Measurements from ENCODE around the gene STX12. TPM values are rescaled to one million over a fixed set of nuclear protein-coding genes. Genes with fewer than 3 reads are reported as not detected.

STX12 gene
- total and polyA plus RNA-seq, 4 donors: 32.5 to 94.0 (median 72.9) TPM

DNA sequence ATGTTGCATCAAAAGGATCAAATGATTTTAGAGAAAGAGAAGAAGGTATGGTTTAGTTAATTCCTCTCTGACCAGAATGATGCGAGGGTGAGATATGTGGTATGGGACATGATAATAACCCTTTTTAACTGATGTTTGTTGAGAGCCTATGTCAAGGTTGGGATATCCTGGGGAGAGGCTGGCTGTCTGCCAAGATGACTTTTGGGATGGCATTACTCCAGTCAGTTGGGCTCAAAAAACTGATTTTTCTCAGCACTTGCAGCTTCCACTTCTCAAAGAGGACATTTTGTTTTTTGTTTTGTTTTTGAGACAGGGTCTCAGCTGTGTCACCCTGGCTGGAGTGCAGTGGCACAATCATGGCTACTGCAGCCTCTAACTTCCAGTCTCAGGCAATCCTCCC, 17.7 kb upstream of the STX12 start:
- H3K4me3 ChIP-seq: no peak overlapping the region
- H3K9me3 ChIP-seq (ENCODE audit: control insufficient read depth in 4 of 4, insufficient read depth in 3 of 4, low read length in 3 of 4): no peaks in the 10 kb centered on the region
- no peak for ATAC-seq (ENCODE audit: insufficient read depth, low FRiP score)
- no peak for DNase-seq
- H3K27ac ChIP-seq (ENCODE audit: low read depth in 1 of 2, low read length in 1 of 2): no peak overlapping the region
- peaks cover 18 to 34% (median 28%) of the 10 kb centered on the region in 4 donors for H3K36me3 ChIP-seq (ENCODE audit: control insufficient read depth in 4 of 4, insufficient read depth in 4 of 4, low read length in 4 of 4)
- H3K27me3 ChIP-seq (ENCODE audit: control insufficient read depth in 3 of 3, insufficient read depth in 3 of 3, low read length in 2 of 3): no peaks in the 10 kb centered on the region
- 88 to 95% methylated on average over 1 of the region's 1 CpG for WGBS, 2 donors
- H3K4me1 ChIP-seq (ENCODE audit: control insufficient read depth in 5 of 5, insufficient read depth in 5 of 5, low read length in 5 of 5): peaks cover 0 to 19% (median 0%) of the 10 kb centered on the region in 5 donors
- TF ChIP-seq, protein P1, sequence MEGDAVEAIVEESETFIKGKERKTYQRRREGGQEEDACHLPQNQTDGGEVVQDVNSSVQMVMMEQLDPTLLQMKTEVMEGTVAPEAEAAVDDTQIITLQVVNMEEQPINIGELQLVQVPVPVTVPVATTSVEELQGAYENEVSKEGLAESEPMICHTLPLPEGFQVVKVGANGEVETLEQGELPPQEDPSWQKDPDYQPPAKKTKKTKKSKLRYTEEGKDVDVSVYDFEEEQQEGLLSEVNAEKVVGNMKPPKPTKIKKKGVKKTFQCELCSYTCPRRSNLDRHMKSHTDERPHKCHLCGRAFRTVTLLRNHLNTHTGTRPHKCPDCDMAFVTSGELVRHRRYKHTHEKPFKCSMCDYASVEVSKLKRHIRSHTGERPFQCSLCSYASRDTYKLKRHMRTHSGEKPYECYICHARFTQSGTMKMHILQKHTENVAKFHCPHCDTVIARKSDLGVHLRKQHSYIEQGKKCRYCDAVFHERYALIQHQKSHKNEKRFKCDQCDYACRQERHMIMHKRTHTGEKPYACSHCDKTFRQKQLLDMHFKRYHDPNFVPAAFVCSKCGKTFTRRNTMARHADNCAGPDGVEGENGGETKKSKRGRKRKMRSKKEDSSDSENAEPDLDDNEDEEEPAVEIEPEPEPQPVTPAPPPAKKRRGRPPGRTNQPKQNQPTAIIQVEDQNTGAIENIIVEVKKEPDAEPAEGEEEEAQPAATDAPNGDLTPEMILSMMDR (IDR thresholded peaks at IDR 0.05; ENCODE audit: control extremely low read depth, extremely low read depth): no peak
- H3K9ac ChIP-seq (ENCODE audit: insufficient read depth in 1 of 2, low read length in 2 of 2): no peak overlapping the region

DNA sequence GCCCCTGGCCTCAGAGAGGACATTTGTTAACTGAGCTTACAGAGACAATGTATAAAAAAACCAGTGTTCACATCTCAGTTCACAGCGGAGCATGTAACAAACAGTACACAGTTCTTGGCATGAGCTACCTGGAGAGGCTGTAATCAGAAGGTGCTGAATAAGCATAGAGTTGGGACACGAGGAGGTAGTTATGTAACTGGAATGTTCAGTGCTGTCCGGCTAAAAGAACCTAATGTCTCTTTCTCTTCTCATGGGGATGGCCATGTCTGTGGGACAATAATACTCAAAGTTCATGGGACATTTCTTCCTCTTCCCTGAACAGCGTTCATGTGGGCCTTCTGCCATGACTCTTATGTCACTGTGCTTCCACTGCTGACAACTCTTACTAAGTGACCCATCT, 17.2 kb upstream of the STX12 start:
- H3K36me3 ChIP-seq (ENCODE audit: control insufficient read depth in 4 of 4, insufficient read depth in 4 of 4, low read length in 4 of 4): peaks cover 18 to 36% (median 25%) of the 10 kb centered on the region in 4 donors
- WGBS, 2 donors: 83 to 84% methylated on average over 4 of the region's 4 CpGs

DNA sequence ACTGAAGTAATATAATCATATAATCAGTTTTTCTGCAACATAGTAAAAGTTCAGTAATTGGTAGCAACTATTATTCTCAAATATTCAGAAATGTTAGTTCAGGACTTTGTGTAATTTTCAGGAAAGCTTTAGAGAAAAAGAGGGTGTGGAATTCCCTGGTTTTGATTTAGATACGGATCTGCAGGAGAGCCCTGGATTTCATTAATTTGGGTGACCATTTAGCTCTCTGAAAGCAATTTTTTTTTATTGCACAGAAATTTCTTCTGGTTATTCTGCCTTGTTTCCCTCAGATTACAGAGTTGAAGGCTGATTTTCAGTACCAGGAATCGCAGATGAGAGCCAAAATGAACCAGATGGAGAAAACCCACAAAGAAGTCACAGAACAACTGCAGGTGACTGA, 13.8 kb upstream of the STX12 start:
- 95 to 97% methylated on average over 2 of the region's 2 CpGs for WGBS, 2 donors
- H3K27ac ChIP-seq (ENCODE audit: low read depth in 1 of 2, low read length in 1 of 2): no peak overlapping the region

More for the DNA sequence above, 17.2 kb upstream of the STX12 start:
- no peak for ATAC-seq (ENCODE audit: insufficient read depth, low FRiP score)
- H3K4me1 ChIP-seq (ENCODE audit: control insufficient read depth in 5 of 5, insufficient read depth in 5 of 5, low read length in 5 of 5): peaks cover 0 to 19% (median 0%) of the 10 kb centered on the region in 5 donors
- H3K4me3 ChIP-seq: no peak overlapping the region
- no peak overlapping the region for H3K9ac ChIP-seq (ENCODE audit: insufficient read depth in 1 of 2, low read length in 2 of 2)
- H3K9me3 ChIP-seq (ENCODE audit: control insufficient read depth in 4 of 4, insufficient read depth in 3 of 4, low read length in 3 of 4): no peaks in the 10 kb centered on the region
- no peaks in the 10 kb centered on the region for H3K27me3 ChIP-seq (ENCODE audit: control insufficient read depth in 3 of 3, insufficient read depth in 3 of 3, low read length in 2 of 3)
- TF ChIP-seq, protein P1 (IDR thresholded peaks at IDR 0.05; ENCODE audit: control extremely low read depth, extremely low read depth): no peak
- no peak for DNase-seq
- no peak overlapping the region for H3K27ac ChIP-seq (ENCODE audit: low read depth in 1 of 2, low read length in 1 of 2)

More for the DNA sequence above, 13.8 kb upstream of the STX12 start:
- DNase-seq: no peak
- TF ChIP-seq, protein P1 (IDR thresholded peaks at IDR 0.05; ENCODE audit: control extremely low read depth, extremely low read depth): no peak
- H3K36me3 ChIP-seq (ENCODE audit: control insufficient read depth in 4 of 4, insufficient read depth in 4 of 4, low read length in 4 of 4): peaks cover 17 to 36% (median 22%) of the 10 kb centered on the region in 4 donors
- H3K9ac ChIP-seq (ENCODE audit: insufficient read depth in 1 of 2, low read length in 2 of 2): no peak overlapping the region
- no peak for ATAC-seq (ENCODE audit: insufficient read depth, low FRiP score)
- no peaks in the 10 kb centered on the region for H3K9me3 ChIP-seq (ENCODE audit: control insufficient read depth in 4 of 4, insufficient read depth in 3 of 4, low read length in 3 of 4)
- no peaks in the 10 kb centered on the region for H3K27me3 ChIP-seq (ENCODE audit: control insufficient read depth in 3 of 3, insufficient read depth in 3 of 3, low read length in 2 of 3)
- H3K4me3 ChIP-seq: no peak overlapping the region
- peaks cover 0 to 6% (median 0%) of the 10 kb centered on the region in 5 donors for H3K4me1 ChIP-seq (ENCODE audit: control insufficient read depth in 5 of 5, insufficient read depth in 5 of 5, low read length in 5 of 5)
